HG03565 (cell line): Measurements from ENCODE around the gene CELSR1.

Experiments used
- ATAC-seq: cut with Tn5 transposase; IDR thresholded peaks from one replicate; pipeline ENCODE4 v1.9.1; 2021; ENCODE audit warnings: mild to moderate bottlenecking, moderate library complexity; ENCODE audit not compliant: unreplicated experiment

CELSR1 gene

DNA sequence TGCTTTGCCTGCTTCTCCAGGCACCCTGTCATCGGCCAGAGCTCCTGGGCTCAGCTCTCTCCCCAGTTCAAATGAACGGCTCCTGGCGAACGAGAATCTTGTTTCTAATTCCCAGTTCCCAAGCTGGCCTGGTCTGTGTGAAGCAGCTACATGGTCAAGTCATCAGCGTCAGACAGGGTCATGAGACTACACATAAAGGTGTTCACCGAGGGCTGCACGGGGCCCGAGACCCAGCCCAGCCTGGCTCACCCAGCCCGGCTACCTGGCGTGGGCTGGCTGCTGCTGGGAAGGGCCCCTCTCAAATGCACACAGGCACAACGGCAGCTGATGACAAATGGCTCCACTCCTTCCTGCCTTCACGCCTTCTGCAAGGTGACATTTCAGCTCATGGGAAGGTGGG is 14.6 kb upstream of the CELSR1 start:
- no peak for ATAC-seq

DNA sequence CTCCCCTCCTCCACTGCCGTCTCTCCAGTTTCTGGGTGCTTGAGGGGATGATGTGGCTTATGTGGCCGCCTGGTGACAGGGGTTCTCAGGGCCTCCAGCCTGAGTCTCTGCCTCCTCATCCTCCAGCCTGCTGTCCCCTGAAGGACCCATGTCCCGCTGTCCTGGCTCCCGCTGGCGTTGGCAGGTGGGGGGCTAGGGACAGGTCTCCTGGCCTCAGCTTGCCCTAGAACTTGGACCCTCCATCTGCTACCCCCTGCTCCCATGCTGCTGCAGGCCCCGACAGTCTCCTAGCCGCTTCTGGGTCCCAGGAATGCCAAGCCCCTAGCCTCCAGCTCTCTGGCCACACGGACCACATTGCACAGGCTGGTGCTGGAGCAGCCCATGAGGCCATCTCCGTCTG is 13.9 kb upstream of the CELSR1 start:
- no peak for ATAC-seq

DNA sequence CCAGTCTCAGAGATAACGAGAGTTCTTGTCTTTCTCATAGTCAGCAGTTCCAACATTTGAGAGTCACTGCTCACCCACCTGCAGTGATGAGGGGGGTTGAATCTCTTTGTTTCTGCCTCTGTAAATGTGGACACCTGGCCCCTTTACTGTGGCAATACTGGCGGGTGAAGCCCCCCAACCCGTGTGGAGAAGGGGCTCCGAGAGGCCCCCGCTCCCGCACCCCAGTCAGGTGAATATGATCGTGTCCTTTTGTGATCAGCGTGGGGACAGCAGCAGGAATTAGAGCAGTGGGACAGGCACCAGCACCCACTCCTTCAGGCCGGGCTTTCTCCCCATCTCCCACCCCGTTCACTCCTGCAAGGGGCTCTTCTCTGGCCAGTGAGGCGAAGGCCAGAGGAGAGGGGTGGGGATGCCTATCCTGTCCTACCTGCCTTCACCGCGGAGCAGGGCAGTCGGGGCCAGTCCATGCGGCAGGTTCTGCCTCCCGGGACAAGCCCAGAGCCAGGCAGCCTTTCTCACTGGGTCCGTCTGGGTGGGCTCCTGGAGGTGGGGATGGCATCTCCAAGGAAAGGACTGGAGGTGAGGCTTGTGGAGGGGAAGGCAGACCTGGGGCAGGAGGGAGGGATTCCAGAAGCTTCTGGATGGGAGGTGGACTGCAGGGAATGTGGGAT is 12.7 kb upstream of the CELSR1 start:
- no peak for ATAC-seq

DNA sequence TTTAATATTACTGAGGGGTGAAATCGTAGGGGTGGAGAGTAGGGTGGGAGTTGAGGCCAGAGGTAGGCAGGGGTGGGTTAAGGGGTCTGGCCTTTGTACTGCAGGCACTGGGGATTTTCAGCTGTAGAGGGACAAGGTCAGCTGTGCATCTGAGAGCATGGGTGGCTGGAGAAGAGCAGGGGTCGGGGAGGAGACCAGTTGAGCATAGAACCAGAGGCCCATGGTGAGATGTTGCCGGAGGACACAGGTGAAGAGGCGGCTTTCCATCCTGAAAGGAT is 12.1 kb upstream of the CELSR1 start:
- no peak for ATAC-seq

DNA sequence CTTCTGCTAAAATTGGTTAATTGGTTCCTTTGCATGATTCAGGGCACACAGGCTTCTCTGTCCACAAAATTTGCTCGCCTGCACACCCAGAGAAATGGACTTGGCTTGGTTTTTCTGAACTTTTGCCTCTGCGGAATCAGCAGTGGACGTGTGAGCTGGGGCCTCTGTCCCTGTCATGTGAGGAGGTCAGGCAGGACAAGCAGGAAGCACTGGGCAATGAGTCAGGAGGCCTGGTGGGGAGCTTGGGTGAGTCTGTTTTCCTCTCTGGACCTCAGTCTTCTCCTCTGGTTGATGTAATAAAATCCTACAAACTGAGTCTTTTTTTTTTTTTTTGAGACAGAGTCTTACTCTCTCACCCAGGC is 10.4 kb upstream of the CELSR1 start:
- no peak for ATAC-seq

DNA sequence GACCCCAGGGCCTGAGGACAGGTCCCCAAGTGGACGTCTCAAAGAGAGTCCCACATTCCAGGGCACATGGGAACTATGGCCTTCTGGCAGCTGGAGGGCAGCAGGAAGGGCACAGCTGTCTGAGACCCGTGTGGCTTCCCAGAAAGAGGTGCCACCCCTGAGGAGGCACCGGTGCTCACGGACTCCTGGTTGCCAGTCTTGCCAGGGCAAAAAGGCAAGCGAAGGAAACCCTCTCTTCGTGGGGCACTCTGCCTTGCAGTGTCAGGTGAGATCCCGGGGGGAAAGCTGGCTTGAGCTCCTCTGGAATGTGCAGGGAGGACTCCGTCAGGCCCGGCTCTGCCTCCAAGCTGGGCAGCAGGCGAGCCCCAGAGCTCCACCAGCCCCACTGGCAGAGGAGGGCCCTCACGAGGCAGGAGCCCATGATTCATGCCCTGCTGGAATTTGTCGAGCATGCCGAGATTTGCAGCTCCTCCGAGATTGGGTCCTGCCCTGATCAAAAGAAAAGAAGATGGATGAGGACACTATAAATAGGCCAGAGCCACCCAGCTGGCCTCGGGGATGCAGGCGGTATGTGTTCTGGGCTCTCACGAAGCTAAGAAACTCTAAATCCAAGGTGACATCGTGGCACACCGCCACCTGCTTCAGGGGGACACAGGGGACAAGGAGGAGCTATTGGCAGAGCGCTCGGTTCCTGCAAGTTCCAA is 9.9 kb upstream of the CELSR1 start:
- ATAC-seq: no peak

DNA sequence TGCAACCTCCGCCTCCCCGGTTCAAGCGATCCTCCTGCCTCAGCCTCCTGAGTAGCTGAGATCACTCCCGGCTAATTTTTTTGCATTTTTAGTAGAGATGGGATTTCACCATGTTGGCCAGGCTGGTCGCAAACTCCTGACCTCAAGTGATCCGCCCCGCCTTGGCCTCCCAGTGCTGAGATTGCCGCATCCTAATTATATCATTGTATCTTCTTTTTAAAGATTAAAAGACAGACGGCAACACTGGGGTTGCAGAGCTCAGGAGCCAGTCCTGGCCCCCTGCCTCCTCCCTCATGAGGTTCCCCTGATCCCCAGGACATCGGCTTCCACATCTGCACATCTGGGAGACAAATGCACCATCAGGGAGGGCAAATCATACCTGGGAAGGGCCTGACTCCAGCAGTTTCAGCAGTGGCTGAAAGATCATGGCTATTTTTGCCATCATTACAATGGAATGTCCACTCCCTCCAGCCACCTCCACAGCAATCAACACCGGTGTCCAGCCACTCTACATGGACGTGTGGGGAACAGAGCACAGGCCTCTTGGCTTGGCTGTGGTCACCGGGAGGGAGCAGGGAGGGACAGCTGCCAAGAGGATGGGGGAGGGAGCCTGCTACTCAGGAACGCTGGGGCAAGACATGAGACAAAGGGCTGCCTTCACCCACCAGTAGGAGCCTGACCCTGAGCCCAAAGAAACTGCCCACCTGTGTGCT is 9.2 kb upstream of the CELSR1 start:
- no peak for ATAC-seq

DNA sequence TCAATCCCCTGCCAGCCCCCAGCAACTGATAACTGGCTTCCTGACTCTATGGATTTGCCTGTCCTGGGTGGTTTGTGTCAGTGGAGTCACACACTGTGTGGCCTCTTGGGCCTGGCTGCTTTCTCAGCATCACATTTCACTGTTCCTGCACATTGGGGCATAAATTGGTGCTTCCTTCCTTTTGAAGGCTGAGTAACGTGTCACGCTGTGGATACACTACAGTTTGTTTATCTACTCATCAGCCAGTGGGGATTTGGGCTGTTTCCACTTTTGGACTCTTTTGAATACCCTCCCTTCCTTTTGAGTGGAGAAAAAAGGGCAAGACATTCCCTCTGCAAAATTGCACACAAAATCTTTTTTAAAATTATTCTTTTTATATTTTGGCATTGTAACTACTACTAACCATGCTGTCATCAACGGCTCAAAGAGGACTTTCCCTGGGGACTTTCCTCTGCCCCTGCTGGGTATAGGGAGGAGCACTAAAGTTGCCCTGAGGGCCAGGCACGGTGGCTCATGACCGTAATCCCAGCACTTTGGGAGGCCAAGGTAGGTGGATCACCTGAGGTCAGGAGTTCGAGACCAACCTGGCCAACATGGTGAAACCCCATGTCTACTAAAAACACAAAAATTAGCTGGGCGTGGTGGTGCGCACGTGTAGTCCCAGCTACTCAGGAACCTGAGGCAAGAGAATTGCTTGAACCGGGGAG is 7.8 kb upstream of the CELSR1 start:
- ATAC-seq: no peak

DNA sequence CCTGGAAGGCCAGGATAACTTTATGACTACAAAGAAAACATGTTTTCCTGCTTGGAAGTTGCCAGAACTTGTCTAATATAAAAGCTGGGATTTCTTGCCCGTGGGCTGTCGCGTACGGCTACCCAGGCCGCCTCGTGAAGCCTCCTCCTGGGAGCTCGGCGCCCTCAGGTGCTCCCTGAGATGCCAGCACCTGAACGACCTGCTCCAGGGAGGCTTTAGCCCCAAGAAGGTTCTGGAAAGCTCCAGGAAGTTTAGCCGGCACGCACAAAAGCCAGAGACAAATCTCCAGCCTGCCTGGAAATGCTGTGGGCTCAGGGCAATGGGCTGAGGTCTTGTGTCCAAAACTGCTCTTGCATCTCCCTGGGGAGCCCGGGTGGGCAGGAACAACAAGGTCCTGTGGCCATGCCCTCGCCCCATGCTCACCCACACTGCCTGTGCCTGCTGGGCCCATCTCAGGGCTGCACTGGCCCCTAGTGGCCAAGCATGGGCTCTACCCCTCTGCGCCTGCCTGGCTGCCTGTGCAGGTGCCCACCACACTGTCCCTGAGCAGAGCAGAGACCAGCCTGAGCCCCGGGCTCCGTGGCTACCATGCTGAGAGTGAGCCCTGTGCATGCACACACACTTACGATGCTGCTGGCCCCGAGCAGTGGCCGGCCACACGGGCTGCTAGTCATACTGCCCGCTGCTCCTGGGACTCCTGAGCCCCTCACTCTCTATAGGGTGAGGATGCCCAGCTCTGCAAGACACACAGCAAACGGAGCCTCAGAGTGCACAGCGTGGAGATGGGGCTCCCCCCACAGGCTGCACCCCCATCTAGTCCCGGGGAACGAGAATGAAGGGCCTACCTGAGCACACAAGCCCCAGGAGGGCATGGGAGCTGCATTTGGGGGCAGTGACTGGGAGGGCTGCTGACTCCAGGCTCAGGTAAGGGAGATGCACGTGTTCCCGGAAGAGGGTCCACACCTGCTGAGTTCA is 4.9 kb upstream of the CELSR1 start:
- no peak for ATAC-seq

DNA sequence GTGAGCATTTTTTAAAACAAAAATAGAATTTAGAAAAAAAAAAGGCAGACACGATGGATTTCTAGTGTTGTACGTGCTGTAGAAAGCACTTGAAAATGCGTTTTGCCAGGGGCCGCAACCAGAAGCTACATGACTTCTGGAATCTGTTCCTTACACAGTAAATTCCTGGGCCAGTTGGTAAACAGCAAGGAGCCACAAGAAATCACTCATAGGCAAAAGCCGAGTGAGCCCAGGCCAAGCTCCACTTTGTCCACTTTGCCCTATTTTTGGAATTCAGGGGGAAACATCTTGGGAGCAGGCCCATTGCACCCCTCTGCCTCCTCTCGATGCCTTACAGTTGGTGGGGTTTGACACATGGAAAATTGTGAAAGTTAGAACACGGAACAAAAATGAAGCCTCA is 4.1 kb upstream of the CELSR1 start:
- ATAC-seq: no peak

DNA sequence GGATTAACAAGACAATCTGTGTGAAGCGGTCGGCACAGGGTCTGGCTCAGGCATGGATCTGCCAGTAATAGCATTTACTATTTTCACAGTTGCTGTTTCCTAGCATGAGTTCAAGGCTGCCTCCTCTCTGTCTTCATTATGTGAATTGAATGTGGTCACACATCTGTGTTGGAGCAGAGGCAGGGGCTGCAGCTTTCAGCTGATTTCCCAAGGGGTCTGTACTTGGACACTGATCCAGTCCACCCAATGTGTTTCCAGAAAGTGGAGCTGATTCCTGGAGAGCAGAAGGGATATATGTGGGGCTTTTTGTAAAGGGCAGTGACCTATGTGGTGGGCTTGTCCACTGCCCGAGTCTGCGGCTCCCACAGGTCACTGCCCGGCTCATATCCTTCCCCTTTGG is 3.5 kb upstream of the CELSR1 start:
- ATAC-seq: no peak

DNA sequence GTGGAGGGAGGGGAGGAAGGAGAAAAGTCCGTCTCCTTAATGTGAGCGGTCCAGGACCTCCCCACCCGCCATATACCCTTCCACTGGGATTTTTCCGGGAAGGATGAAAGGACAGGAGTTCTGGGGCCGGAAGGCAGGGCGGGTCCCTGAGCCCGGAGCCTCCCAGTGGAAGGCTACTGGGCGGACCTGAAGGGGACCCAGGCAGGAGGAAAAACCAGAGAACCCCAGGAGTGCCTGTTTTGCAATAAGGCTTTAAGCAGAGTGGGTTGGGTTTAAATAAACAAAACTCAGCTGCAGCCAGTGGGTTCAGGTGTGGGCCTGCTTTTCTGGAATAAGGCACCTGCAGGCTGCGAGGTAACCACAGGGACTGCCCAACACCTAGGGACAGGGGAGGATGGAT is 1.7 kb upstream of the CELSR1 start:
- ATAC-seq: no peak

DNA sequence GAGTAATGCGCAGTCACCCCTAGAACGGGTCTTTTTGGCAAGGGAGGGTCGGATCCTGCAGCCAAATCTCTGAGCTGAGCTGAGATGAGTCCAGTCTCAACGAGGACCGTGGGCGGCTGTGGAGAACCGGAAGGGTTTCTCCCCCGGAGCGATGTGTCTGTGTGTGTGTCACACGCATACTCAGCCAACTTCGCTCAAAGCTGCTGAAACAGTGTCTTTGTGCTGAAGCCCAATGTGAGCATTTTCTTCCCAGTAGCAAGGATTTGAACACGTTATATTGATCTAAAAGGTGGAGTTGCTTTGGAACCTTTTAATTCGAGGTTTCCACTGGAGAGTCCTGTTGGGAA is 1.4 kb upstream of the CELSR1 start:
- no peak for ATAC-seq

DNA sequence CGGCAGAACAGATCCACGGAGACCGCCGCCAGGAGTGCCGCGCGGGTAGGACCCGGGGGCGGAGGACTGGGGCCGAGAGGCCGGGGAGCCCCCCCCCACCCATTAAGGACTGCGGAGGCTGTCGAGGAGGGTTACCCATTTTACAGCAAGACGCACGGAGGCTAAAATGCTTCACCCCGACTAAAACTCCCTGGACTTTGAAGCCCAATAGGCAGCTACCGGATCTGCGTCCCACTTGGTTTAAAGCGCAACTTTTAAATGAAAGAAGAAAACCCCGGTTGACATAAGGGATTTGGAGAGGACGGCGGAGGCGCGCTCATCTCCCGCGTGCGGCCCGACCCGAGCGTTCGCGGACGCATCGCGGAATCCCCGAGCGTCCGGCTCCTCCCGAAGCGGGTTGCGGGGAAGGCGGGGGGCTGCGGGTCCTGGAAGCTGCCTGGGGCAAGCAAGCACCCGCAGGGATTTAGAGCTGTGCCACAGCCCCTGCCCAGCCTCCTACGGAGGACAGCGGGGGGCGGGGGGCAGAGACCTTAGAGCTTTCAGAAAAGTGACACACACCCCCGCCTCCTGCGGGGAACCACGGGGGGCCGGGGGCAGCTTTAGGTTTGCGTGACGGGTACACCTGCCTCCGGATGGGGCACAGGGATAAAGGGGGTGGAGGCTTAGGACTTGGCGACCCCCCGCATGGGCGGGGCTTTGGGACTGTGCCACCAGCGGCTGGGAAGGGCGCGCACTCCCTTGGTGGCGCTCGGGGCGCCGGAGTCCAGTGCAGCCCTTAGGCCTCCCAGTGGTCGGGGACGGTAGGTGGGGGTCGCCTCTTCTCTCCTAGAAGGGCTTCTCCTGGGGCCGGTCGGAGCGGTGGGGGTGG is 760 bp upstream of the CELSR1 start:
- no peak for ATAC-seq

DNA sequence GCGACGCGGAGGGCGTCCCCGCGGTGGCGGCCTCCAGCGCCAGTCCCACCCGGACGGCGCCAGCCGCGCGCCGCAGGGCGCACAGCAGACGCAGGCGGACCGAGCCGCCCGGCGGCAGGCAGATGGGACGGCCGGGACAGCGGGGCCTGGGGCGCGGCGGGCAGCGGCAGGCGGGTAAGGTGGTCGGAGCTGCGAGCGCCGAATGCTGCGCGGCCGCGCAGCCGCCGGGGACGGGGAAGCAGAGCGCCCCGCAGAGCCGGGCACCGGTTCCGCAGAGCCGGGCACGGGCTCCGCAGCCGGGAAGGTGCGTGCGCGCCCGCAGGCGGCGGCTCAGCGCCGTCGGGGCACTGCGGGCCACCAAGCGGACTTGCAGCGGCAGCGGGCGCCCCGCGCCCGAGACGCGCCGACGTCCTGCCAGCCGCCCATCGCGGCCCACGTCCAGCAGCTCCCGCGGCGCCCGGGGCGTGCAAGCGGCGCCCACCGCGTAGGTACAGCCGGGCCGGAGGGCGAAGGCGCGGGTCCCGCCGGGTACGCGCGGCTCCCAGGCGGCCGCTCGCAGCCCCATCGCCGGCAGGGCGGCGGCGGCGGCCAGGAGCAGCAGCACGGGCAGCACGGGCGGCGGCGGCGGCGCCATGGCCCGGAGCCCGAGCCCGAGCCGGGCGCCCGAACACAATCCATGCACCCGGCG is 739 bp downstream of the CELSR1 start:
- no peak for ATAC-seq

DNA sequence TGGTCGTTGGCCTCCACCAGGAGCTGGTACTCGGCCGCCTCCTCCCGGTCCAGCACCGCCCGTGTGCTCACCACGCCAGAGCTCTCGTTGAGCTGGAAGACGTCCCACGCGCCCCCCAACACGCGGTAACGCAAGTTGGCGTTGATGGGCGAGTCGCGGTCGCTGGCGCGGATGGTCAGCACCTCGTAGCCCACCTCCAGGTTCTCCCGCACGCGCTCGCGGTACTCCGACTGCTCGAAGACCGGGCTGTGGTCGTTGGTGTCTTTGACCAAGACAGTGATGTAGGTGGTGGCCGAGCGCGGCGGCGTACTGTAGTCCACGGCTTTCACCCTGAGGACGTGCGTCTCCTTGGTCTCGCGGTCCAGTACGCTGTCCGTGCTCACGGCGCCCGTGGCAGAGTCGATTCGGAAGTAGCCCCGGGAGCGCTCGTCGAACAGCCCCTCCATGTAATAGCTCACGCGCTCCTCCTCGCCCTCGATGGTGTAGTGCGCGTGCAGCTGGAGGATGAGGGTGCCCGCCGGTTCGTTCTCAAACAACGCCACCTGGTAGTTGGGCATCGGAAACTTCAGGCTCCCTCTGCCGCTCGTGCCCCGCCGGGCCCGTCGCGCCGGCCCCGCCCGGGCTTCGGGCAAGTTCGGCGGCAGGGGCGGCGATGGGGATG is 1.4 kb downstream of the CELSR1 start:
- no peak for ATAC-seq

DNA sequence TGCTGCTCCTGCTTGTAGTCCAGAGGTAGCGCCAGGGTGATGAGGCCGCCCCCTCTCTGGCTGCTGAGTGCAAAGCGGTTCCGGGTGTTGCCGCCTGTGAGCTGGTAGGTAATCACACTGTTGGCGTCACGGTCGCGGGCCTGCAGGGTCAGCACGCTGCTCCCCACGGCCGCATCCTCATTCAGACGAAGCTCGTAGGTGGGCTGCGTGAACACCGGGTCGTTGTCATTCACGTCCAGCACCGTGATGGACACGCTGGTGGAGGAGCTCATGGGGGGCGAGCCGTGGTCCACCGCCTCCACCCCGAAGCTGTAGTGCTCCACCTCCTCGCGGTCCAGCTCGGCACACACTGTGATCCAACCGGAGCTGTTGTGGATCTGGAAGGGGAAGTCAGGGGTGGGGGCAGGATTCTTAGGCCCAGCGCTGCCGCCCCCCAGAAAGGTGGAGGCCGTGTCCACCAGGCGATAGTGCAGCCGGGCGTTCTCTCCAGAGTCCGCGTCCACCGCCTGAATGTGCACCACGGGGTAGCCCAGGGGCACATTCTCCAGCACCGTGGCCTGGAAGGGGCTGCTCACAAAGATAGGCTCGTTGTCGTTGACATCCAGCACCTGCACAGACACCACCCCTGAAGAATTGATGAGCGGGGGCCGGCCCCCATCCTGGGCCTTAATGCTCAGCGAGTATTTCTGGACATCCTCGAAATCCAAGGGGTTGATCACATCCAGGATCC is 2.4 kb downstream of the CELSR1 start:
- ATAC-seq: no peak

DNA sequence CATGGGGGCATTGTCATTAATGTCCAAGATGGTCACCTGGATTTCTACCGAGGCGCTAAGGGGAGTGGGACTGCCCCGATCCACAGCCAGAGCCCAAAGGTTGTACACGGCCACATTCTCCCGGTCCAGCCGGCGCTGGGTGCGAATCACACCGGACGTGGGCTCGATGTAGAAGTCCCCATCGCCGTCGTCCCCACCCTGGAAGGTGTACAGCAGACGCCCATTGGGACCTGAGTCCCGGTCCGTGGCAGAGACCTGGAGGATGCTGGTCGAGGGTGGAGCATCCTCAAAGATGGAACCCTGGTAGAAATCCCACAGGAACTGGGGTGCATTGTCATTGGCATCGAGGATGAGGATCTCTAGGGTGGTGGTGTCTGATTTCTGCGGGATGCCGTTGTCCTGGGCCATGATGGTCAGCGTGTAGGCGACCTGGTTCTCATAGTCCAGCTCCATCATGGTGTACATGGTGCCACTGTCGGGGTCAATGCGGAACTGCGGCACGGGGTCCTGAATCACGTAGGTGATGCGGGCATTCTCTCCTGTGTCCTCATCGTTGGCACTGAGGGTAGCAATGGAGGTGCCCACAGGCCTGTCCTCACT is 3.1 kb downstream of the CELSR1 start:
- no peak for ATAC-seq
